ENCODE data around the gene ELOA.

Gene ELOA

GRCh38 chr1:23736437-23737134 lies 6.7 kb upstream of the ELOA start:
- TF ChIP-seq ZFX (IDR thresholded peaks at IDR 0.05; ENCODE audit: borderline replicate concordance): no peak
- no peak for TF ChIP-seq CTCF (IDR thresholded peaks at IDR 0.05)
- H3K27ac ChIP-seq: no peak overlapping the region

- no peak overlapping the region for H3K27ac ChIP-seq
- TF ChIP-seq CTCF (IDR thresholded peaks at IDR 0.05) (no peak), ZFX (IDR thresholded peaks at IDR 0.05; ENCODE audit: borderline replicate concordance) (no peak)
Measured at GRCh38 chr1:23741609-23742008, 1.7 kb upstream of the ELOA start.

GRCh38 chr1:23742670-23743286 lies 493 bp upstream of the ELOA start:
- peak overlapping the region; percentile 78 for H3K27ac ChIP-seq
- TF ChIP-seq ZFX (IDR thresholded peaks at IDR 0.05; ENCODE audit: borderline replicate concordance) (no peak), CTCF (IDR thresholded peaks at IDR 0.05) (no peak)

GRCh38 chr1:23745515-23745914 lies 2.2 kb downstream of the ELOA start:
- H3K27ac ChIP-seq: no peak overlapping the region
- TF ChIP-seq ZFX (IDR thresholded peaks at IDR 0.05; ENCODE audit: borderline replicate concordance) (no peak), CTCF (IDR thresholded peaks at IDR 0.05) (peak; percentile 33)

- TF ChIP-seq CTCF (IDR thresholded peaks at IDR 0.05) (no peak), ZFX (IDR thresholded peaks at IDR 0.05; ENCODE audit: borderline replicate concordance) (no peak)
- no peak overlapping the region for H3K27ac ChIP-seq
Measured at GRCh38 chr1:23748016-23748415, 4.7 kb downstream of the ELOA start.

GRCh38 chr1:23751050-23751814 lies 8.0 kb downstream of the ELOA start:
- no peak overlapping the region for H3K27ac ChIP-seq
- peak; percentile 85 for TF ChIP-seq CTCF (IDR thresholded peaks at IDR 0.05)
- no peak for TF ChIP-seq ZFX (IDR thresholded peaks at IDR 0.05; ENCODE audit: borderline replicate concordance)

GRCh38 chr1:23751815-23752200 lies 8.5 kb downstream of the ELOA start:
- no peak overlapping the region for H3K27ac ChIP-seq
- TF ChIP-seq ZFX (IDR thresholded peaks at IDR 0.05; ENCODE audit: borderline replicate concordance) (no peak), CTCF (IDR thresholded peaks at IDR 0.05) (no peak)
